Central memory CD8-positive, alpha-beta T cell (primary cell): ENCODE data around the gene TMUB2.

Source experiments
- ATAC-seq: fragments of 150-1000 bp; cut with Tn5 transposase; replicated peaks from 2 replicates; pipeline ENCODE4 v1.10.0; 2022; ENCODE audit warnings: mild to moderate bottlenecking, moderate FRiP score, moderate number of reproducible peaks; ENCODE audit not compliant: poor library complexity, severe bottlenecking; ENCODE audit errors: extremely low read depth
- DNase-seq, 2 donors: peaks; one replicate each; pipeline ENCODE4 v3.0.0; 2021; ENCODE audit warnings: low spot score in 2 of 2
- H3K27ac Mint-ChIP-seq: one replicate; pipeline ENCODE4 v1.8.0; 2022; ENCODE audit warnings: low read depth, mild to moderate bottlenecking, moderate library complexity, mixed read lengths
- H3K27me3 Mint-ChIP-seq: one replicate; pipeline ENCODE4 v1.8.0; 2022; ENCODE audit warnings: mixed read lengths
- H3K36me3 Mint-ChIP-seq: one replicate; pipeline ENCODE4 v1.8.0; 2022; ENCODE audit warnings: mild to moderate bottlenecking, moderate library complexity, mixed read lengths; ENCODE audit not compliant: insufficient read depth
- H3K4me1 Mint-ChIP-seq: one replicate; pipeline ENCODE4 v1.8.0; 2022; ENCODE audit warnings: mixed read lengths
- H3K4me3 Mint-ChIP-seq: one replicate; pipeline ENCODE4 v1.8.0; 2022; ENCODE audit warnings: mild to moderate bottlenecking, moderate library complexity, mixed read lengths
- H3K9me3 Mint-ChIP-seq: one replicate; pipeline ENCODE4 v1.8.0; 2022; ENCODE audit warnings: mixed read lengths

Gene TMUB2

DNA sequence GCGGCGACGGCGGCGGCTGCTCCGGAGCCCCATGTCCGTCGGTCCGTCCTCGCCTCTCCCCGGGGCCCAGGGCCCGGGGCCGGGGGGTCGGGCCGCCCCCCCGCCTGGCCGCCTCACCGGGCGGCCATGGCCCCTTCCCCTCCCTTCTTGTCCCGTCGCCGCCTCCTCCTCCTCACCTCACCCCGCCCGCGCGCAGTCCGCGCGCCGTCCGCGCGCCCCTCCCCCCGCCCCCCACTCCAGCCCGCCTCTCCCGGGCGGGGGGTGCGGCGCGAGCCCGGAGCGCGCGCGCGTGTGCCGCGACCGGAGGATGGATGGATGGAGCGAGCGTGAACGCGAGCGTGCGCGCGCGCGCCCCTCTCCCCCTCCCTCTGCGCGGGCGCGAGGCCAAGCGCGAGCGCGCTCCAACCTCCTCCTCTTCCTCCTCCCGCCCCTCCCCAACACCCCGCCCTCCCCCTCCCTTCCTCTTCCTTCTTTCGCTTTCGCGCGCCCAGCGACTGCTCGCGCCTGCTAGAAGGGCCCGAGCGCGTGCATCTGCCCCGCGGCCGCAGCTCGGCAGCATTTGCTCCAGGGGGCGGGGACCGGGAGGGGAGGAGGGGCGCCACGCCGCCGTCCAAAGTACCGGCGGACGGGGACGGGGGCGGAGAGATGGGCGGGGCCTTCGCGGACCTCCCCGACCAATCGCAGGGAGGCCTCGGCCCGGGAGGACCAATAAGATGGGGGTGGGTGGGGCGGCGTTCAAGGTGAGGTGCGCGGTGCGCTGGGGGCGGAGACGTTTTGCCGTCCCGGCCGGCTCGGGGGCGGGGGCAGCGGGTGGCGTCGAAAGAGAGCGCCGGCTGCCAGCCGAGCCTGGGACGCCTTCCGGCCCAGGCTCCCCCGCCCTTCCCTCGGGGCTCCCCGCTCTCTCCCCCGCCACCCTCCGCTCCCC, 13.0 kb downstream of the TMUB2 start, which contains the start of gene ATXN7L3:
Gene ATXN7L3, minus strand, starts transcription at position 332 of the 925 bp plus-strand sequence. CDS start 1,814 bp downstream, outside the sequence.
- peaks cover 53% of the 10 kb centered on the region for H3K4me1 Mint-ChIP-seq
- peaks cover 21% of the 10 kb centered on the region for H3K36me3 Mint-ChIP-seq
- no peaks in the 10 kb centered on the region for H3K9me3 Mint-ChIP-seq
- ATAC-seq (peak; percentile 85), DNase-seq (peak; percentile 91 to 97)
- peak within 1 kb of the TSS; percentile 85 for H3K27ac Mint-ChIP-seq
- H3K27me3 Mint-ChIP-seq: no peaks in the 10 kb centered on the region
- H3K4me3 Mint-ChIP-seq: peak within 1 kb of the TSS; percentile 84

DNA sequence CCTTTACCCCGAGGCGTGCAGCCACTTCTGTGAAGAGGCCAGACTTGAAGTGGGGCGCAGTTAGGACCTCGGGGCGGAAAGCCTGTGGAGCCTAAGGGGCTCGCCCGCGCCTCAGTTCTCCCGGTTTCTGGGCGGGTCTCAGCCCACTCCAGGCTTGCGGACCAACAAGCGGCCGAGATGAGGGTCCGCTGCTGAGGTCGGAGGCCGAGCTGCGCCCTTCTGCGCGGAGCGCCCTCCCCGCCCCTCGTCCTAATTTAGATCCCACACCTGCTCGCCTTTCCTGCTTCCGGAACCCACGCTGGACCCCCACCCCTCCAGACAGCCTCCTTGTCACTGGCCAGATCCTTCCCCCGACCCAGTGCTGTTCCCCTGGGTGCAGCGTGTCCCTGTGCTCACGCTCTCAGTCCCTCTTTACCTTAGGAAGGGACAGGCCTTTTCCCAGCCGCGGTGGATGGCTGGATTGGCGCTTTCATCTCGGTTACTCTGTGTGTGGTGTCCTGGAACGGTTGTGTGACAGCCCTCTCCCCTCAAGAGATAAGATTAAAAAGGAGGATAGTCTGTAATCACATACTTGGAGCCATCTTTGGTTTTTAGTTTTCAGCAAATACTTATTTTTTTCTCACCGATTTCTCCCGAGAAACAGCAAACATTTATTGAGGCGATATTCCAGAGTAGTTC, 13.8 kb downstream of the TMUB2 start:
- Mint-ChIP-seq H3K27me3 (no peaks in the 10 kb centered on the region), H3K27ac (peak overlapping the region; percentile 85), H3K4me3 (peak overlapping the region; percentile 84), H3K9me3 (no peaks in the 10 kb centered on the region), H3K4me1 (peaks cover 53% of the 10 kb centered on the region), H3K36me3 (peaks cover 16% of the 10 kb centered on the region)
- DNase-seq: no peak
- ATAC-seq: no peak

DNA sequence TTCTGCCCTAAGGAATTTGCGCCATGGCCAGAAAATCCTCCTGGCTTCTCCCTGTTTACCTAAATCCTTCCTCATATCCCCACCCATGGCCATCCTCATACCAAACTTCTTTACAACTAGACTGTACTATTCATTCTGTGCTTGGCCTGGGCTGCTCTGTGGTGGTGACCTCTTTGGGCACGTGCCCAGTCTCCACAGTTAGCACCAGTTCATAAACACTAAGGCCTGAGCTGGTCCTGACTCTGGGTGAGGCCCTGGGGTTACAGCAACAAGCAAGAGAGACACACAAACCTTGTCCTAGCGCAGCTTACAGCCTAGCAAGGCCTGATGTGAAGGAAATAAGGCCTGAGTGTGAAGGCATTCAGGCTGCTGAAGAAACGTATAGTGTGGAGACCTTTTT, 16.0 kb downstream of the TMUB2 start:
- H3K4me3 Mint-ChIP-seq: no peak overlapping the region
- peaks cover 16% of the 10 kb centered on the region for H3K36me3 Mint-ChIP-seq
- peaks cover 38% of the 10 kb centered on the region for H3K4me1 Mint-ChIP-seq
- H3K27me3 Mint-ChIP-seq: no peaks in the 10 kb centered on the region
- no peak for DNase-seq
- no peak for ATAC-seq
- H3K27ac Mint-ChIP-seq: peak overlapping the region; percentile 47
- H3K9me3 Mint-ChIP-seq: no peaks in the 10 kb centered on the region

DNA sequence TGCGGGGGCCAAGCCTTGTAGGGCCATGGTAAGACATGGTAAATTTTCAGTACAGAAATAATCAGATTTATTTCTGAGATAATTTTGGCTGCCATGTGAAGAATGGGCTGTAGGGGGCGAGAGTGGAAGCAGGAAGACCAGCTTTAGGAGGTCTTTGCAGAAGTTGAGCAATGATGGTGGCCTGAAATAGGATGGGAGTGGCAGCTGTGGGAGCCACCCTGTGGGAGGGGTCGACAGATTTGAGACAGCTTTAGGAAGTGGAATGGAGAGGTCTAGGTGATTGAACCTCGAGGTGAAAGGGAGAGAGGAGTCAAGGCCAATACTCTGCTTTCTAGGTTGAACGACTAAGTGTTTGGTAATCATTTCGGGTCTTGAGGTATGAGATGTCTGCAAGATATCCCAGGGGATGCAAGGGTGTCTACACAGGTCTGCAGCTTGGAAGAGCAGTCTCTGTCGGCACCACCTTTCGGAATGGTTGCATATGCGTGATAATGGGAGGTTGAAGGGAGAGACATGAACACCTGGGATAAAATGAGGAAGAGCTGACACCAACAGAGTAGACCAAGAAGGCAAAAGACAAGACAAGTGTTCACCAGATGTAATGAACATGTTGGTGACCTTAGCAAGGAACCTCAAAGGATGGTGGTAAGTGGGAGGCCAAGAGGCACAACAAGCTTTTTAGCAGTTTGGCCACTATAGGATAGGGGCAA, 17.1 kb downstream of the TMUB2 start:
- Mint-ChIP-seq H3K9me3 (no peaks in the 10 kb centered on the region), H3K4me1 (peaks cover 34% of the 10 kb centered on the region), H3K36me3 (peaks cover 22% of the 10 kb centered on the region), H3K27ac (peak overlapping the region; percentile 47), H3K4me3 (no peak overlapping the region), H3K27me3 (no peaks in the 10 kb centered on the region)
- ATAC-seq (no peak), DNase-seq (peak in 1 of 2 donors; percentile 38)

DNA sequence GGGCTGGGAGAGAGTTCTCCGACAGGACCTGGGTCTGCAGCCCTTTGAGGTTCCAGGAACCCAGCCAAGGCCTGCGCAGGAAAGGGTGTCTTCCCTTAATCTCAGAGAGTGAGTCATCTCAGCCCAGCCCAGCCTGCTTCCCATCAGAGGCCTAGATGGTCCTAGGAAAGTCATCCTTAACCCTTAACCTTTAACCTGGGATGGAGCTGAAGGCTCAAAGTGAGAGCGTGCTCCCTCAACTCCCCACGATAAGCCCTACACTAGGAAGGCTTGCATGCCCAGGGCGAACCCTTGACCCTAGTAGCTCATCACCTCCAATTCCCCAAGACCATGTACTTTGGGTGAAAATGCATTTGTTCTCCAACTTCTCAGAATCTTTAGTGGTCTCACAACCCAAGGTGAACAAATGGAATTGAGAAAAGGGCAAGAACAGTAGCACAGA, 17.7 kb downstream of the TMUB2 start:
- H3K27ac Mint-ChIP-seq: no peak overlapping the region
- H3K9me3 Mint-ChIP-seq: no peaks in the 10 kb centered on the region

DNA sequence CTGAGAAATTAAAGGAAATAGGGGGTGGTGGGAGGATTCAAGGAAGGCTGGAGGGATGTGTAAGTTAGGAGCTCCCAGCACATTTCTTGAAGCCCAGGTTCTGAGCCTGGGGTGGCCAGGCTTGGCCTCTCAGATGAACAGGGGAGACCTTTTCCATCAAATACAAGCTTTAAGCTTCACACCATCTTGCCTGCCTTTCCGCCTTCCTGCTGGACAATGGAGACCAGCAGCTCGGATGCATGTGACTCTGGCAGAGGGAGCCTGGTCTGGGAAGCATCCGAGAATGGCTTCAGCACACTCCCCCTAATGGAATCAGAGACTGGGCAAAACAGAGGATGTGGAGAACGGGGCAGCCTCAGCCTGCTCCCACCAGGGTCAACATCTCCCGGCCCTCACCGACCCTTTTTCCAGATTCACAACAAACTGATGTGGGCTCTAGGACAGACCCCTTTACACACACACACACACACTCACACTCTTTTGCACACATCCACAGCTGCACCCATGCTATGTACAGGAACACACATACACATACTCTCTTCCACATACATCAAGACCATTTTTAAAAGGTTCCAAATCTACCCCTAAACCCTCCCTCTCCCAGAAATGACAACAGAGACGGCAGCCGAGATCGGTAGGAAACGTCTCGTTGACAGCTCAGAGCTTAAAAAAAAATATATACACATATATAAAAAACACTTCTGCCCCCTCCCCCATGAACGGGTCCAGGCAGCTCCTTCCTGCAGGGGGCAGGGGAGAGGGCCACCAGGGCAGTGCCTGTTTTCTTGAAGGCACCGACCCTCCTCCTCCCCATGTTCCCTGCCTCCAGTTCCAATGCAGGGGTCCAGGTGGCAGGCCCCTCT, 19.4 kb downstream of the TMUB2 start:
- DNase-seq: no peak
- ATAC-seq: no peak
- H3K4me1 Mint-ChIP-seq: peaks cover 31% of the 10 kb centered on the region
- H3K27ac Mint-ChIP-seq: no peak overlapping the region
- H3K27me3 Mint-ChIP-seq: no peaks in the 10 kb centered on the region
- no peaks in the 10 kb centered on the region for H3K9me3 Mint-ChIP-seq
- H3K4me3 Mint-ChIP-seq: no peak overlapping the region
- H3K36me3 Mint-ChIP-seq: peaks cover 30% of the 10 kb centered on the region

More for the DNA sequence above, 17.7 kb downstream of the TMUB2 start:
- H3K4me3 Mint-ChIP-seq: no peak overlapping the region
- DNase-seq (no peak), ATAC-seq (no peak)
- H3K36me3 Mint-ChIP-seq: peaks cover 26% of the 10 kb centered on the region
- H3K4me1 Mint-ChIP-seq: peaks cover 34% of the 10 kb centered on the region
- H3K27me3 Mint-ChIP-seq: no peaks in the 10 kb centered on the region

DNA sequence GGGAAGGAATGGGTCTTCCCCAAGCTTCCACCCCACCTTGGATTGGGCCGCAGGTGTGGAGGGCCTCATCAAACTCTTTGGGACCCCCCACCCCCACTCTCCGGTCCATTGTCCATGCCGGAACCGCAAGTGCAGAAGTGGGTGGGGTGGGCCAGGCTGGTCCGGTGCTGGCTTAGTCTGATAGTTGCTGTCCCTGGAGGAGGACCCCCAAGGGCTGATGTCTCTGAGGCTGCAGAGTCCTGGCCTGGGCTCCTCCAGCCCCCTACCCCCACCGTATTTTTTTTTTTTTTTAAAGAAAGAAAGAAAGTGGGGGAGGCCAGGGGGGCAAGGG, 20.0 kb downstream of the TMUB2 start:
- DNase-seq (no peak), ATAC-seq (no peak)
- Mint-ChIP-seq H3K27ac (no peak overlapping the region), H3K36me3 (peaks cover 36% of the 10 kb centered on the region), H3K9me3 (no peaks in the 10 kb centered on the region), H3K4me1 (peaks cover 28% of the 10 kb centered on the region), H3K4me3 (no peak overlapping the region), H3K27me3 (no peaks in the 10 kb centered on the region)

DNA sequence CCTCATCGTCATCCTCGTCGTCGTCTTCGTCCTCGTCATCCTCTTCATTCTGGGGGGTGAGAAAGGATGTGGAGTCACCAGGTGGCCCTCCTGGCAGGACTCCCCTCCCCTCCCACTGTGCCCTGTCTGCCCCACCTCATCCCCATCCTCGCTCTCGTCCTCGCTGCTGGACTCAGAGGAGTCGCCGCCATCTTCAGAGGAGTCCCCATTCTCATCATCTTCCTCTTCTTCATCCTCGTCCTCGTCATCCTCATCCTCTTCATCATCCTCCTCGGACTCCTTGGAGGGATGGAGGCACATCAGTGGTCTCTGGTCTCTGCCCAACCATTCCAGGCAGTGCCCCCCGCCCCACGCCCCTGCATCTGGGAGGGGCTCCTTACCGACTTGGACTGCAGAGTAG, 20.5 kb downstream of the TMUB2 start:
- Mint-ChIP-seq H3K27ac (no peak overlapping the region), H3K4me1 (peaks cover 28% of the 10 kb centered on the region), H3K36me3 (peaks cover 39% of the 10 kb centered on the region), H3K27me3 (no peaks in the 10 kb centered on the region), H3K9me3 (no peaks in the 10 kb centered on the region), H3K4me3 (no peak overlapping the region)
- DNase-seq (no peak), ATAC-seq (no peak)

DNA sequence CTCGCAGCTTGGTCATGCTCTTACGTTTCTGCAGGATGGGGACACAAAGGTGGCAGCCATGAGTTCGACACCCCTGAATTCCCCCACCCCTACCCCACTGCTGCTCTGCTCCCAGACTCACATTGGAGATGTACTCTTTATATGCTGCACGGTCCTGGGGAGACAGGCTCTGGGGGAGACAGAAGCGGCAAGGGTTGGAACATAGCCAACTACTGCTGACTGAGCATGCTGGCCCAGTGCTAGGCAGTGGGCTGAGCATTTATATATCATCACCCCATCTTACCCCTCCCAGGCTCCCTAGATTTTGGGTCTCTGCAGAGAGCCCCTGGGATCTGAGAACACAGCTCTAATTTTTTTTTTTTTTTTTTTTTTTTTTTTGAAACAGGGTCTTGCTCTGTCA, 21.0 kb downstream of the TMUB2 start:
- ATAC-seq (no peak), DNase-seq (no peak)
- no peak overlapping the region for H3K27ac Mint-ChIP-seq
- H3K4me3 Mint-ChIP-seq: no peak overlapping the region
- peaks cover 25% of the 10 kb centered on the region for H3K4me1 Mint-ChIP-seq
- H3K27me3 Mint-ChIP-seq: no peaks in the 10 kb centered on the region
- H3K9me3 Mint-ChIP-seq: no peaks in the 10 kb centered on the region
- H3K36me3 Mint-ChIP-seq: peaks cover 40% of the 10 kb centered on the region

DNA sequence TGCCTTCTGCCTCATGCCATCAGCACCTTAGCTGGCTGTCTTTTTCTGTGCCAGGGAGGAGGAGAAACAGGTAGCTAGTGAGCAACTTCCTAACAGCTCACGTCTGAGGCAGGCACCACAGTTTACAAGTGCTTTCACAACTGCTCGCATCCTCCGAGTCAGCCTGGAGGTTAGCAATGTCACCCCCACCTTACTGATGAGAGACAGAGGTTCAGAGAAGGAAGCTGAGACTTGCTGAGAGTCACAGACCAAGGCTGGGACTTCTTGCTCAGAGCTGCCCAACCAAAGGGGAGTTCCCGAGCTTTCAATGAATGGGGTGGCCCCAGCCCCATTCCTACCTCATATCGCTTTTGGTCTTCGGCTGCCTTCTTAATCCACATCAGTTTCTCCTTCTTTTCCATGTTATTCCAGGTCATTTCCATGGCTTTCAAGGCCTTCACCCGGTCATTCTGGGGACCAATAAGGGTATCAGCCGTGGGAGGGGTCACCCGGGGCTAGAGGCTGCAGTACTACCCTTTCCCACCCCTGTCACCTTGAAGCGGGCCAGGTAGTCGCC, 23.1 kb downstream of the TMUB2 start:
- peaks cover 52% of the 10 kb centered on the region for H3K36me3 Mint-ChIP-seq

DNA sequence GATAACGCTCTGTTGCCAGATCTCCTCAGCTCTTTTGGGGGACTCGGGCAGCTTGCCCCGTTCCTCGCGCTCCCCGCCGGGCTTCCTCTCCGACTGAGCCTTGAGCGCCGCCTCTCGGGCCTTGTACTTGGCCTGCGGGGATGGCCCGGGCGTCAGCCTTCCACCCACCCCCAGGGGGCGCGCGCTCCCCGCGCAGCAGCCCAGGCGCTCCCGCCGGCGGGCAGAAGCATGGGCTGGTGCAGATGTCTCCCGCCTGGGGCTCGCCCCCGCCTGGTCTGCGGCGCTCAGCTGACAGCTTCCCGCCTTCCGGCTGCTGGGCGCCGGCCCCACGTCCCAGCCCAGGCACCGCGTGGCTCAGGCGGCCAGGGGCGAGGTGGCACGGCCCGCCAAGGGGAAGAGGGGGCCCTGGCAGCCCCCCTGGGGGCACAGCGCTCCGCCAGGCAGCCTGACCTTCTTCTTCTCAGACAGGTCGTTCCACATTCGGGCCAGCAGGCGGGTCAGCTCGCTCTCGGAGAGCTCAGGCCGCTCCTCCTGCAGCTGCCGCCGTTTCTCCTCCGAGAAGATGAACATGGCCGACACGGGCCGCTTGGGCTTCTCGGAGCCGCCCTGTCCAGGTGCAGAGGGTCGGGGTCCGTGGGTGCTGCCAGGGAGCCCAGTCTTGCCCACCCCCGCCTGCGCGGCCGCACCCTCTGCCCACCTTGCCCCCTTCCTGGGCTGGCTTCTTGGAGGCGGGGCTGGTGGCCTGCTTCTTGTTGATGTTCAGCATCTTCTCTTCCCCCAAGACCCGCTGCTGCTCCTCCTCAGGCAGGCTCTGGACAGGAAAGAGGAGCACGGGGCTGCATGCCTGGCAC, 23.8 kb downstream of the TMUB2 start:
- peaks cover 34% of the 10 kb centered on the region for H3K4me1 Mint-ChIP-seq
- ATAC-seq (peak; percentile 99), DNase-seq (peak; percentile 91 to 92)
- peak overlapping the region; percentile 62 for H3K4me3 Mint-ChIP-seq
- peaks cover 55% of the 10 kb centered on the region for H3K36me3 Mint-ChIP-seq
- peak overlapping the region; percentile 84 for H3K27ac Mint-ChIP-seq
- H3K9me3 Mint-ChIP-seq: no peaks in the 10 kb centered on the region
- H3K27me3 Mint-ChIP-seq: no peaks in the 10 kb centered on the region

More for the DNA sequence above, 23.1 kb downstream of the TMUB2 start:
- H3K4me3 Mint-ChIP-seq: peak overlapping the region; percentile 62
- peak overlapping the region; percentile 84 for H3K27ac Mint-ChIP-seq
- DNase-seq (no peak), ATAC-seq (no peak)
- H3K9me3 Mint-ChIP-seq: no peaks in the 10 kb centered on the region
- H3K4me1 Mint-ChIP-seq: peaks cover 27% of the 10 kb centered on the region
- H3K27me3 Mint-ChIP-seq: no peaks in the 10 kb centered on the region
